ENCODE data around the gene TMEM87B. TPM values are rescaled to one million over a fixed set of nuclear protein-coding genes. Genes with fewer than 3 reads are reported as not detected.
A peak's percentile ranks its signal among the peaks of the same experiment; 100 is the strongest.

TMEM87B gene
- total and polyA plus RNA-seq, 2 of the 4 experiments (the other 2 are of a cell fraction): 6.3 to 12.5 TPM

DNA sequence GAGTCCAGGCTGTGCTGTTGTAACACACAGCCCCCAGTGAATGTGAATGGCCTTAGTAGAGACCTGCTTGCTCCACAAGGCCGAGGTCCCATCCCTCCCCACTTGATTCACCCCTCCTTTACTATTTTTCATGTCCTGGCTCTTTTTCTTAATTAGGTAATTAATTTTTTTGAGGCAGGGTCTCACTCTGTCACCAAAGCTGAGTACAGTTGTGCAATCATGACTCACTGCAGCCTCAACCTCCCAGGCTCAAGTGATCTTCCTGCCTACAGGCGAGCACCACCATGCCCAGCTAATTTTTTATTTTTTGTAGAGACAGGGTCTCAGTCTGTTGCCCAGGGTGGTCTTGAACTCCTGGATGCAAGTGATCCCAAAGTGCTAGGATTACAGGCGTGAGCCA lies 102.4 kb downstream of the TMEM87B start:
- ChIA-PET POLR2A (ENCODE audit: unreplicated experiment) (no interaction called here), CTCF (no interaction called here)
- H3K4me1 ChIP-seq (ENCODE audit: control insufficient read depth, insufficient read depth, low read length): peaks cover 5% of the 10 kb centered on the region
- H3K27me3 ChIP-seq (ENCODE audit: control insufficient read depth, insufficient read depth, low read length): no peaks in the 10 kb centered on the region
- peak; percentile 42 for TF ChIP-seq CEBPB (IDR thresholded peaks at IDR 0.05; ENCODE audit: low read depth, low read length)
- no peak for TF ChIP-seq SMC3 (IDR thresholded peaks at IDR 0.05; ENCODE audit: low read depth, low read length)
- no peaks in the 10 kb centered on the region for H3K79me1 ChIP-seq (ENCODE audit: low read depth in 1 of 2, low read length in 2 of 2)
- H3K9me1 ChIP-seq (ENCODE audit: insufficient read depth, low read length): peaks cover 4% of the 10 kb centered on the region; the same call in 1 of the 2 replicates
- H2AK9ac ChIP-seq (replicated peaks; ENCODE audit: low read depth, low read length, poor library complexity): no peak overlapping the region
- no peak overlapping the region for H2BK5ac ChIP-seq (ENCODE audit: low read depth, low read length, poor library complexity, severe bottlenecking)
- H3K4me2 ChIP-seq (ENCODE audit: low read depth, low read length): no peak overlapping the region
- H3K18ac ChIP-seq (ENCODE audit: low read depth, low read length): no peak overlapping the region
- BruUV-seq (replicated peaks): no TSS peak
- H3K14ac ChIP-seq (replicated peaks; ENCODE audit: low read depth, low read length): no peak overlapping the region
- H4K91ac ChIP-seq (ENCODE audit: insufficient read depth, low read depth, low read length): no peak overlapping the region
- no peaks in the 10 kb centered on the region for H4K20me1 ChIP-seq (ENCODE audit: insufficient read depth, low read length)
- ATAC-seq (ENCODE audit: low read depth) (no peak), DNase-seq (no peak)
- H3K23ac ChIP-seq (ENCODE audit: low read depth, low read length): no peak overlapping the region
- H2AFZ ChIP-seq (replicated peaks; ENCODE audit: low read length, poor library complexity): no peak overlapping the region
- H4K8ac ChIP-seq (ENCODE audit: low read depth in 2 of 2, low read length in 2 of 2): no peak overlapping the region
- intact Hi-C loops (cut with micrococcal nuclease): no loop called here
- no peaks in the 10 kb centered on the region for H3K36me3 ChIP-seq (ENCODE audit: control insufficient read depth, insufficient read depth, low read length)
- H3K4ac ChIP-seq (ENCODE audit: low read depth, low read length): no peak overlapping the region
- H2BK20ac ChIP-seq (ENCODE audit: low read depth, low read length): no peak overlapping the region
- in situ Hi-C loops (cut with MboI; ENCODE audit: low sequenced_read_pairs): no loop called here
- H3K9ac ChIP-seq (ENCODE audit: low read depth, low read length): no peak overlapping the region
- no CpG with 5 or more reads among the region's 3 CpGs for WGBS, 2 experiments (ENCODE audit: extremely low coverage in 2 of 2, insufficient read length in 1 of 2)
- no peaks in the 10 kb centered on the region for H3K9me3 ChIP-seq (ENCODE audit: control insufficient read depth, insufficient read depth, low read length)
- H3K27ac ChIP-seq (ENCODE audit: insufficient read depth, low read length): no peak overlapping the region
- no peak overlapping the region for H3K4me3 ChIP-seq (ENCODE audit: insufficient read depth, low read depth, low read length)
- H2BK15ac ChIP-seq (ENCODE audit: low read depth, low read length): no peak overlapping the region
- H3K56ac ChIP-seq (ENCODE audit: extremely low read depth, insufficient read depth, low read length): no peak overlapping the region
- no peak overlapping the region for H2AK5ac ChIP-seq (ENCODE audit: low read depth, low read length)
- no peak overlapping the region for H4K5ac ChIP-seq (ENCODE audit: low read depth, low read length)
- dilution Hi-C loops (cut with HindIII; ENCODE audit: low sequenced_read_pairs, unreplicated experiment): no loop called here
- no peak overlapping the region for H2BK120ac ChIP-seq (ENCODE audit: low read depth, low read length)

All from IMR-90 (cell line).